H1 (cell line): ENCODE data around the gene PYGL. TPM values are rescaled to one million over a fixed set of nuclear protein-coding genes. Genes with fewer than 3 reads are reported as not detected.

ENCODE experiments used
- CTCF ChIA-PET: fragments of 300-600 bp; sonication (Branson Sonifier 250); formaldehyde crosslinking; loops from one replicate; lab custom pipeline; 2021; ENCODE audit not compliant: partially characterized antibody; lab: Charles Lee
- POLR2A ChIA-PET: fragments of 300-600 bp; sonication (Branson Sonifier 250); formaldehyde crosslinking; loops from one replicate; lab custom pipeline; 2021; ENCODE audit warnings: inconsistent platforms; ENCODE audit not compliant: partially characterized antibody; lab: Charles Lee
- DNase-seq, 2 experiments: peaks; one replicate each; pipeline versions ENCODE4 v3.0.0 to v3.0.0-alpha.2; 2010 to 2022; ENCODE audit warnings: low spot score in 2 of 2, low read depth in 1 of 2, mixed read lengths in 1 of 2
- FAIRE-seq: peaks from 2 replicates; lab custom pipeline; 2011; peaks lifted over from hg19 to GRCh38; lab: Jason Lieb, UNC
- H2AFZ ChIP-seq: 2 replicates; pipeline ENCODE4 v1.8.1; 2012; ENCODE audit warnings: low read length, inconsistent platforms
- H2AK5ac ChIP-seq: 2 replicates; pipeline ENCODE4 v1.6.1; 2013; ENCODE audit warnings: low read depth, low read length
- H2BK120ac ChIP-seq: replicated peaks from 2 replicates; pipeline ENCODE3; 2013; ENCODE audit warnings: low read depth, low read length, inconsistent platforms
- H2BK12ac ChIP-seq: 2 replicates; pipeline ENCODE4 v1.6.1; 2013; ENCODE audit warnings: low read depth, low read length
- H2BK15ac ChIP-seq: 2 replicates; pipeline ENCODE4 v1.6.1; 2013; ENCODE audit warnings: low read length
- H2BK20ac ChIP-seq: 2 replicates; pipeline ENCODE4 v1.6.1; 2013; ENCODE audit warnings: low read length
- H2BK5ac ChIP-seq: 2 replicates; pipeline ENCODE4 v1.6.1; 2013; ENCODE audit warnings: low read depth, low read length
- H3K14ac ChIP-seq: 2 replicates; pipeline ENCODE4 v1.6.1; 2013; ENCODE audit warnings: inconsistent platforms; ENCODE audit not compliant: insufficient read length
- H3K18ac ChIP-seq: 2 replicates; pipeline ENCODE4 v1.6.1; 2013; ENCODE audit warnings: low read length; ENCODE audit errors: extremely low read depth
- H3K23ac ChIP-seq: 2 replicates; pipeline ENCODE4 v1.6.1; 2013; ENCODE audit warnings: inconsistent platforms; ENCODE audit not compliant: insufficient read length
- H3K23me2 ChIP-seq: 2 replicates; pipeline ENCODE4 v1.6.1; 2013; ENCODE audit warnings: low read depth, low read length
- H3K27ac ChIP-seq: 2 replicates; pipeline ENCODE4 v1.6.1; 2011; ENCODE audit warnings: low read depth, low read length, inconsistent platforms
- H3K27me3 ChIP-seq, 4 experiments: replicated peaks in 1 of 4; 1 replicate in 1 of 4; 2 replicates in 3 of 4; pipeline versions ENCODE4 v1.6.1 to v1.8.1; 2011 to 2013; ENCODE audit warnings: low read length in 3 of 4, mild to moderate bottlenecking in 3 of 4, inconsistent platforms in 2 of 4, mixed read lengths in 2 of 4, moderate library complexity in 1 of 4; ENCODE audit not compliant: control insufficient read depth in 3 of 4, insufficient read depth in 3 of 4; ENCODE audit errors: extremely low read depth in 1 of 4
- H3K36me3 ChIP-seq, 4 experiments: 2 replicates each; pipeline versions ENCODE4 v1.6.1 to v1.8.1; 2011 to 2013; ENCODE audit warnings: mild to moderate bottlenecking in 4 of 4, low read length in 3 of 4, moderate library complexity in 2 of 4, control low read depth in 1 of 4, inconsistent platforms in 1 of 4; ENCODE audit not compliant: insufficient read depth in 4 of 4, control insufficient read depth in 2 of 4
- H3K4ac ChIP-seq: replicated peaks from 2 replicates; pipeline ENCODE3; 2013; ENCODE audit warnings: low read length, low read depth, mixed read lengths, inconsistent platforms; ENCODE audit not compliant: insufficient read length
- H3K4me1 ChIP-seq, 4 experiments: replicated peaks in 1 of 4; 1 replicate in 1 of 4; 2 replicates in 3 of 4; pipeline versions ENCODE4 v1.6.1 to v1.8.1; 2011 to 2013; ENCODE audit warnings: low read length in 3 of 4, inconsistent platforms in 2 of 4, mixed read lengths in 1 of 4; ENCODE audit not compliant: insufficient read depth in 4 of 4, control insufficient read depth in 3 of 4
- H3K4me2 ChIP-seq, 2 experiments: 2 replicates each; pipeline versions ENCODE4 v1.6.1 to v1.8.1; 2011 to 2013; ENCODE audit warnings: low read depth in 2 of 2, low read length in 2 of 2, control low read depth in 1 of 2, inconsistent platforms in 1 of 2, mild to moderate bottlenecking in 1 of 2; ENCODE audit not compliant: insufficient read depth in 1 of 2
- H3K4me3 ChIP-seq, 4 experiments: fragments of 200-600, 300-600 bp in 1 of 4; sonication (generic), shearing (Covaris generic), sonication (Bioruptor Twin) in 1 of 4; 2 replicates each; pipeline versions ENCODE4 v1.5.1 to v1.8.1; 2011 to 2016; ENCODE audit warnings: low read length in 4 of 4, low read depth in 3 of 4, control low read depth in 2 of 4, inconsistent platforms in 2 of 4, mild to moderate bottlenecking in 2 of 4, mixed read lengths in 1 of 4, moderate library complexity in 1 of 4; ENCODE audit not compliant: insufficient read depth in 2 of 4; ENCODE audit errors: extremely low read depth in 1 of 4
- H3K56ac ChIP-seq: replicated peaks from 2 replicates; pipeline ENCODE3; 2013; ENCODE audit warnings: low read depth, mild to moderate bottlenecking, mixed read lengths, low read length, inconsistent platforms; ENCODE audit not compliant: insufficient read length
- H3K79me1 ChIP-seq: 2 replicates; pipeline ENCODE4 v1.6.1; 2013; ENCODE audit warnings: low read depth, low read length, control low read depth
- H3K79me2 ChIP-seq, 2 experiments: 2 replicates each; pipeline versions ENCODE4 v1.6.1 to v1.8.1; 2012 to 2013; ENCODE audit warnings: low read length in 2 of 2, mild to moderate bottlenecking in 2 of 2, inconsistent platforms in 1 of 2; ENCODE audit not compliant: insufficient read depth in 2 of 2, control insufficient read depth in 1 of 2
- H3K9ac ChIP-seq, 4 experiments: replicated peaks in 1 of 4; 1 replicate in 1 of 4; 2 replicates in 3 of 4; pipeline versions ENCODE4 v1.6.1 to v1.8.1; 2011 to 2013; ENCODE audit warnings: low read depth in 3 of 4, low read length in 3 of 4, control low read depth in 2 of 4, mild to moderate bottlenecking in 2 of 4, moderate library complexity in 2 of 4, inconsistent platforms in 1 of 4; ENCODE audit errors: extremely low read depth in 1 of 4
- H3K9me3 ChIP-seq, 2 experiments: 2 replicates each; pipeline versions ENCODE4 v1.6.1 to v1.8.1; 2012 to 2013; ENCODE audit warnings: mild to moderate bottlenecking in 2 of 2, moderate library complexity in 2 of 2, control low read depth in 1 of 2, inconsistent platforms in 1 of 2, low read depth in 1 of 2, low read length in 1 of 2, mixed read lengths in 1 of 2; ENCODE audit not compliant: insufficient read depth in 2 of 2
- H4K20me1 ChIP-seq, 2 experiments: replicated peaks in 1 of 2; 2 replicates each; pipeline versions ENCODE3 to v1.8.1; 2011 to 2013; ENCODE audit warnings: inconsistent platforms in 2 of 2, low read length in 2 of 2, mild to moderate bottlenecking in 1 of 2; ENCODE audit not compliant: insufficient read depth in 2 of 2, control insufficient read depth in 1 of 2
- H4K5ac ChIP-seq: 2 replicates; pipeline ENCODE4 v1.6.1; 2013; ENCODE audit warnings: low read length, low read depth, mixed read lengths, inconsistent platforms; ENCODE audit not compliant: insufficient read length
- H4K8ac ChIP-seq: 2 replicates; pipeline ENCODE4 v1.8.0; 2013; ENCODE audit warnings: mild to moderate bottlenecking, moderate library complexity, low read length, inconsistent platforms; ENCODE audit not compliant: insufficient read depth; ENCODE audit errors: extremely low read depth
- H4K91ac ChIP-seq: replicated peaks from 2 replicates; pipeline ENCODE3; 2013; ENCODE audit warnings: low read length, mixed read lengths, inconsistent platforms; ENCODE audit not compliant: insufficient read length
- BACH1 ChIP-seq: IDR thresholded peaks from 2 replicates; pipeline ENCODE4 v1.6.1; 2012; ENCODE audit warnings: low read length, improper control_type of control experiment
- CREB1 ChIP-seq: IDR thresholded peaks from 2 replicates; pipeline ENCODE4 v1.6.1; 2012; ENCODE audit warnings: inconsistent platforms
- CTBP2 ChIP-seq: IDR thresholded peaks from 2 replicates; pipeline ENCODE4 v1.7.0; 2011; ENCODE audit warnings: borderline replicate concordance, mild to moderate bottlenecking, moderate library complexity, mixed read lengths, low read length; ENCODE audit not compliant: insufficient read depth, insufficient read length
- CTCF ChIP-seq, 3 experiments: IDR thresholded peaks; 1 replicate in 2 of 3; 2 replicates in 1 of 3; pipeline versions ENCODE4 v1.5.1 to v1.6.1; 2011; ENCODE audit warnings: low read length in 3 of 3, mild to moderate bottlenecking in 3 of 3, inconsistent platforms in 2 of 3, low read depth in 1 of 3, moderate library complexity in 1 of 3; ENCODE audit not compliant: insufficient read depth in 1 of 3; ENCODE audit errors: control extremely low read depth in 1 of 3
- E2F6 ChIP-seq: IDR thresholded peaks from 2 replicates; pipeline ENCODE4 v1.6.1; 2012; ENCODE audit warnings: inconsistent platforms
- KDM5A ChIP-seq: fragments of 200-600 bp; IDR thresholded peaks from 2 replicates; pipeline ENCODE4 v1.7.1; 2012; ENCODE audit warnings: mild to moderate bottlenecking, low read length, inconsistent platforms, mixed read lengths
- POLR2A ChIP-seq, 2 experiments: IDR thresholded peaks; 1 replicate in 1 of 2; 2 replicates in 1 of 2; pipeline ENCODE4 v1.6.1; 2011; ENCODE audit warnings: low read depth in 2 of 2, low read length in 2 of 2, mild to moderate bottlenecking in 2 of 2; ENCODE audit errors: control extremely low read depth in 1 of 2
- SIRT6 ChIP-seq: IDR thresholded peaks from one replicate; pipeline ENCODE4 v1.7.1; 2012; ENCODE audit warnings: low read length, inconsistent platforms
- SUZ12 ChIP-seq: fragments of 200-600 bp; sonication (generic); IDR thresholded peaks from 2 replicates; pipeline ENCODE4 v1.6.1; 2012; ENCODE audit warnings: mild to moderate bottlenecking, inconsistent platforms, low read length, moderate library complexity, mixed read lengths
- WGBS, 2 experiments: shearing (Covaris generic) in 1 of 2; methylation state at CpG; one replicate each; pipeline versions ENCODE4 v1.1.6 to v1.1.7; 2013 to 2015; ENCODE audit warnings: low lambda C conversion rate in 2 of 2, mixed read lengths in 2 of 2, inconsistent platforms in 1 of 2, low coverage in 1 of 2, missing lambda C conversion rate in 1 of 2; ENCODE audit not compliant: insufficient replicate concordance in 2 of 2, insufficient coverage in 1 of 2, insufficient read length in 1 of 2; ENCODE audit errors: extremely low coverage in 1 of 2, missing lambda C conversion rate in 1 of 2; 5-methylcytosine and 5-hydroxymethylcytosine counted together
- polyA plus RNA-seq, 7 experiments: library from polyadenylated mRNA; depleted of rRNA in 3 of 7; stranded (reverse) in 5 of 7; unstranded in 2 of 7; fragments of >200 nt in 5 of 7; fragments of 200-250 nt in 2 of 7; gene quantifications; 1 replicate in 5 of 7; 2 replicates in 1 of 7; 4 replicates in 1 of 7; pipeline versions ENCODE4 v1.2.1 to v1.2.3, GENCODE V29; 2011 to 2013; ENCODE audit warnings: missing spikeins in 2 of 7, mixed read lengths in 2 of 7
- total RNA-seq: library from RNA; stranded (reverse); fragmentation: NEBNext Ultra II Directional; extraction: Animal tissue kit (Norgen Biotek cat#: 25700); gene quantifications from 2 replicates; pipeline ENCODE4 v1.2.1, GENCODE V29; 2021
- TF ChIP-seq, protein P1 (sequence below): IDR thresholded peaks from 2 replicates; pipeline ENCODE4 v1.6.1; 2012; ENCODE audit warnings: inconsistent platforms
- TF ChIP-seq, protein P2 (sequence below): IDR thresholded peaks from 2 replicates; pipeline ENCODE4 v1.6.1; 2011; ENCODE audit warnings: low read depth, mild to moderate bottlenecking, low read length; ENCODE audit not compliant: insufficient read depth

Gene PYGL
- total and polyA plus RNA-seq, 2 of the 8 experiments (the other 6 are each of a cell fraction or from before 2014, with no cell fraction given) = 26.1 to 50.5 TPM

DNA sequence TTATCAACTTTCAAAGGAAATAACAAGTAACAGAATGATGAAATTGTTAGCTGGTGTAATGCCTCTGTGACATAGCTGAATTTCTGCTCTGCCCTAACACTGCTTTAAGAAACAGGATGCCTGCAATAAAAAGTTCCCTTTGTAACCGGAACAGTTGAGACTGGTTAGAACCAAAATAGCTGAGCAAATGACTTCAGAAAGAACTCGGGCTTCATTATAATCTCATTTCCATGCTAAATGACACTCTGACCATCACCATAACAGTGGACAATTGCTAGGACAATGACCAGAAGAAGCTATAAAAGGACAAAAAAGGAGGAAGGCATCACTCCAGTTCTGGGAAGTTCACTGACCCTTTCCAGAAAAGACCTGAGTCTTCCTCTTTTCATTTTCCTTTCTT is 23.5 kb upstream of the PYGL start:
- Histone ChIP-seq H3K36me3 (no peaks in the 10 kb centered on the region), H3K27me3 (no peaks in the 10 kb centered on the region), H4K20me1 (no peaks in the 10 kb centered on the region), H3K56ac (no peak overlapping the region), H3K23me2 (no peaks in the 10 kb centered on the region), H4K5ac (no peak overlapping the region), H2BK15ac (no peak overlapping the region), H3K4ac (no peak overlapping the region), H3K23ac (no peak overlapping the region), H2BK120ac (no peak overlapping the region), H2BK5ac (no peak overlapping the region), H3K27ac (no peak overlapping the region), H3K18ac (no peak overlapping the region), H2BK20ac (no peak overlapping the region), H3K79me1 (no peaks in the 10 kb centered on the region), H3K9me3 (no peaks in the 10 kb centered on the region), H2BK12ac (no peak overlapping the region), H3K79me2 (no peaks in the 10 kb centered on the region), H3K4me3 (no peak overlapping the region), H4K8ac (no peak overlapping the region), H3K4me1 (no peaks in the 10 kb centered on the region), H3K4me2 (no peak overlapping the region), H2AFZ (no peak overlapping the region), H4K91ac (no peak overlapping the region), H3K9ac (no peak overlapping the region), H3K14ac (no peak overlapping the region), H2AK5ac (no peak overlapping the region)
- no peak for FAIRE-seq
- no peak for DNase-seq
- CTCF ChIA-PET = interaction anchor here (0.7 to 1.7 kb wide), 2 partner anchors 13 to 18 kb away, joined by 3 to 4 read pairs; no protein-coding TSS in a partner anchor
- POLR2A ChIA-PET = no interaction called here
- 87% methylated on average over 2 of the region's 2 CpGs; no CpG with 5 or more reads in 1 of the 2 experiments for WGBS, 2 experiments
- TF ChIP-seq CTBP2 = no peak
- TF ChIP-seq, protein P1, sequence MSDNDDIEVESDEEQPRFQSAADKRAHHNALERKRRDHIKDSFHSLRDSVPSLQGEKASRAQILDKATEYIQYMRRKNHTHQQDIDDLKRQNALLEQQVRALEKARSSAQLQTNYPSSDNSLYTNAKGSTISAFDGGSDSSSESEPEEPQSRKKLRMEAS = no peak
- no peak for TF ChIP-seq CTCF (IDR thresholded peaks at IDR 0.05; ENCODE audit: control extremely low read depth in 1 of 3, insufficient read depth in 1 of 3, low read depth in 1 of 3, low read length in 3 of 3)
- no peak for TF ChIP-seq E2F6
- TF ChIP-seq POLR2A (IDR thresholded peaks at IDR 0.05; ENCODE audit: control extremely low read depth in 1 of 2, low read depth in 2 of 2, low read length in 2 of 2) = no peak
- no peak for TF ChIP-seq BACH1
- no peak for TF ChIP-seq KDM5A
- no peak for TF ChIP-seq SIRT6
- TF ChIP-seq CREB1 = no peak
- TF ChIP-seq, protein P2, sequence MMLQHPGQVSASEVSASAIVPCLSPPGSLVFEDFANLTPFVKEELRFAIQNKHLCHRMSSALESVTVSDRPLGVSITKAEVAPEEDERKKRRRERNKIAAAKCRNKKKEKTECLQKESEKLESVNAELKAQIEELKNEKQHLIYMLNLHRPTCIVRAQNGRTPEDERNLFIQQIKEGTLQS = no peak
- TF ChIP-seq SUZ12 = no peak
